Glutamatergic neuron (in vitro differentiated cells): ENCODE data around the gene ATP1A3. TPM values are rescaled to one million over a fixed set of nuclear protein-coding genes. Genes with fewer than 3 reads are reported as not detected.
A peak's percentile ranks its signal among the peaks of the same experiment; 100 is the strongest.

Experiments used
- DNase-seq: peaks from one replicate; pipeline ENCODE4 v3.0.0; 2022
- H3K27ac Mint-ChIP-seq: one replicate; pipeline ENCODE4 v1.8.0; 2020; ENCODE audit warnings: mild to moderate bottlenecking, mixed read lengths, inconsistent platforms; ENCODE audit not compliant: unreplicated experiment
- H3K27me3 Mint-ChIP-seq: one replicate; pipeline ENCODE4 v1.8.0; 2020; ENCODE audit warnings: mild to moderate bottlenecking, moderate library complexity, mixed read lengths, inconsistent platforms; ENCODE audit not compliant: unreplicated experiment
- H3K36me3 Mint-ChIP-seq: one replicate; pipeline ENCODE4 v1.8.0; 2020; ENCODE audit warnings: mild to moderate bottlenecking, mixed read lengths, inconsistent platforms; ENCODE audit not compliant: unreplicated experiment
- H3K4me1 Mint-ChIP-seq: one replicate; pipeline ENCODE4 v1.8.0; 2020; ENCODE audit warnings: mild to moderate bottlenecking, low read depth, mixed read lengths, inconsistent platforms; ENCODE audit not compliant: unreplicated experiment
- H3K4me3 Mint-ChIP-seq: one replicate; pipeline ENCODE4 v1.8.0; 2020; ENCODE audit warnings: mild to moderate bottlenecking, mixed read lengths, inconsistent platforms; ENCODE audit not compliant: unreplicated experiment
- H3K9me3 Mint-ChIP-seq: one replicate; pipeline ENCODE4 v1.8.0; 2020; ENCODE audit warnings: mild to moderate bottlenecking, moderate library complexity, mixed read lengths, inconsistent platforms; ENCODE audit not compliant: unreplicated experiment
- CTCF ChIP-seq: fragments of 200-600 bp; sonication (generic); IDR thresholded peaks from one replicate; pipeline ENCODE4 v1.5.0; 2021; ENCODE audit not compliant: partially characterized antibody, unreplicated experiment
- total RNA-seq: library from RNA; stranded (reverse); fragmentation: NEBNext Ultra II Directional; extraction: Animal tissue kit (Norgen Biotek cat#: 25700); gene quantifications from one replicate; pipeline ENCODE4 v1.2.1, GENCODE V29; 2021; ENCODE audit not compliant: unreplicated experiment

Gene ATP1A3
- total RNA-seq, 1 donor from 2014 or later, result 650 TPM

- Mint-ChIP-seq H3K4me3 (peak overlapping the region; percentile 18), H3K4me1 (peaks cover 7% of the 10 kb centered on the region)
These were observed 71.4 kb downstream of the ATP1A3 start for GRCh38 chr19:41922585-41922984.

GRCh38 chr19:41921577-41922576, 72.2 kb downstream of the ATP1A3 start:
- H3K9me3 Mint-ChIP-seq, result peaks cover 9% of the 10 kb centered on the region
- no peak for DNase-seq
- peaks cover 7% of the 10 kb centered on the region for H3K4me1 Mint-ChIP-seq
- H3K27ac Mint-ChIP-seq, result no peak overlapping the region
- peak overlapping the region; percentile 39 for H3K4me3 Mint-ChIP-seq
- H3K27me3 Mint-ChIP-seq, result peaks cover 9% of the 10 kb centered on the region
- H3K36me3 Mint-ChIP-seq, result no peaks in the 10 kb centered on the region
- TF ChIP-seq CTCF, result no peak

More at GRCh38 chr19:41922585-41922984, 71.4 kb downstream of the ATP1A3 start:
- TF ChIP-seq CTCF, result no peak
- no peaks in the 10 kb centered on the region for H3K36me3 Mint-ChIP-seq
- peaks cover 9% of the 10 kb centered on the region for H3K9me3 Mint-ChIP-seq
- no peak for DNase-seq
- no peak overlapping the region for H3K27ac Mint-ChIP-seq
- peaks cover 9% of the 10 kb centered on the region for H3K27me3 Mint-ChIP-seq

GRCh38 chr19:41920882-41921576, 73.0 kb downstream of the ATP1A3 start:
- peaks cover 9% of the 10 kb centered on the region for H3K27me3 Mint-ChIP-seq
- peak overlapping the region; percentile 39 for H3K4me3 Mint-ChIP-seq
- no peak for TF ChIP-seq CTCF
- peaks cover 9% of the 10 kb centered on the region for H3K9me3 Mint-ChIP-seq
- H3K4me1 Mint-ChIP-seq, result peaks cover 7% of the 10 kb centered on the region
- H3K27ac Mint-ChIP-seq, result no peak overlapping the region
- H3K36me3 Mint-ChIP-seq, result no peaks in the 10 kb centered on the region
- no peak for DNase-seq

- DNase-seq, result peak; percentile 10
- Mint-ChIP-seq H3K4me1 (peaks cover 7% of the 10 kb centered on the region), H3K27me3 (peaks cover 9% of the 10 kb centered on the region), H3K27ac (no peak overlapping the region), H3K36me3 (no peaks in the 10 kb centered on the region), H3K4me3 (no peak overlapping the region), H3K9me3 (peaks cover 9% of the 10 kb centered on the region)
- no peak for TF ChIP-seq CTCF
These were observed 73.9 kb downstream of the ATP1A3 start for GRCh38 chr19:41919948-41920712.
